Spleen (tissue), 13 donors: ENCODE results near the gene PSPC1. TPM values are rescaled to one million over a fixed set of nuclear protein-coding genes. Genes with fewer than 3 reads are reported as not detected.
"Not testable (repeated sequence)": the region's sequence is repeated elsewhere in the genome, so short reads cannot be mapped to it uniquely, and the experiment has no call there.

Experiments
- DNase-seq: peaks from one replicate; pipeline ENCODE4 v3.0.0-alpha.2; 2020
- H3K27ac ChIP-seq, 8 donors: fragments of 200-600 bp; sonication (generic) in 7 of 8; 1 replicate in 4 of 8; 2 replicates in 4 of 8; pipeline versions ENCODE4 v1.5.0 to v1.8.0; 2016 to 2021; ENCODE audit warnings: inconsistent platforms in 4 of 8, mild to moderate bottlenecking in 4 of 8, moderate library complexity in 1 of 8
- H3K27me3 ChIP-seq, 7 donors: fragments of 200-600 bp; sonication (generic) in 6 of 7; replicated peaks in 1 of 7; 1 replicate in 4 of 7; 2 replicates in 3 of 7; pipeline versions ENCODE4 v1.5.0 to v1.8.0; 2016 to 2021; ENCODE audit warnings: inconsistent platforms in 3 of 7, mild to moderate bottlenecking in 1 of 7
- H3K36me3 ChIP-seq, 6 donors: fragments of 200-600 bp; sonication (generic) in 5 of 6; 1 replicate in 4 of 6; 2 replicates in 2 of 6; pipeline versions ENCODE4 v1.5.0 to v1.8.0; 2016 to 2021; ENCODE audit warnings: inconsistent platforms in 2 of 6
- H3K4me1 ChIP-seq, 6 donors: fragments of 200-600 bp; sonication (generic) in 5 of 6; 1 replicate in 3 of 6; 2 replicates in 3 of 6; pipeline versions ENCODE4 v1.5.0 to v1.8.0; 2016 to 2021; ENCODE audit warnings: inconsistent platforms in 3 of 6
- H3K4me3 ChIP-seq, 8 donors: fragments of 200-600 bp; sonication (generic) in 7 of 8; 1 replicate in 4 of 8; 2 replicates in 4 of 8; pipeline versions ENCODE4 v1.5.0 to v1.8.0; 2016 to 2021; ENCODE audit warnings: inconsistent platforms in 4 of 8, mild to moderate bottlenecking in 4 of 8, moderate library complexity in 2 of 8
- H3K9me3 ChIP-seq, 8 donors: fragments of 200-600 bp; sonication (generic) in 7 of 8; 1 replicate in 4 of 8; 2 replicates in 4 of 8; pipeline versions ENCODE4 v1.5.0 to v1.8.0; 2016 to 2021; ENCODE audit warnings: inconsistent platforms in 4 of 8
- POLR2A ChIP-seq, 3 donors: fragments of 450-650 bp; IDR thresholded peaks; one replicate each; pipeline ENCODE4 v1.5.1; 2017; ENCODE audit warnings: antibody characterized with exemption in 3 of 3, mild to moderate bottlenecking in 1 of 3
- POLR2AphosphoS5 ChIP-seq, 3 donors: sonication (generic); formaldehyde crosslinking; IDR thresholded peaks; one replicate each; pipeline ENCODE4 v1.5.1; 2017; ENCODE audit warnings: antibody characterized with exemption in 3 of 3
- WGBS, 5 donors: extraction: QIAGEN DNeasy Blood & Tissue Kit in 3 of 5; methylation state at CpG; one replicate each; pipeline versions ENCODE4 v1.1.5 to v1.1.7; 2013 to 2018; 5-methylcytosine and 5-hydroxymethylcytosine counted together
- intact Hi-C: fragments of 100-400 bp; cut with DNase I; formaldehyde crosslinking; loops from one replicate; pipeline ENCODE4 v1.15.0; 2023; ENCODE audit warnings: low total_unique reads
- long read RNA-seq, 2 donors: transcript quantifications; one replicate each; lab custom pipeline, GENCODE V29; 2026
- polyA plus RNA-seq, 3 donors: library from polyadenylated mRNA; stranded (reverse); fragments of 200-250 nt; gene quantifications; one replicate each; pipeline ENCODE4 v1.2.1, GENCODE V29; 2013
- total RNA-seq, 7 donors: library from RNA; depleted of rRNA in 3 of 7; stranded (reverse); fragments of >200 nt in 3 of 7; fragmentation: NEBNext Ultra II Directional in 4 of 7; extraction: Animal tissue kit (Norgen Biotek cat#: 25700) in 4 of 7; gene quantifications; one replicate each; pipeline versions ENCODE4 v1.1.0 to v1.2.1, GENCODE V29; 2016 to 2021
- TF ChIP-seq, protein P1 (sequence below), 11 experiments: fragments of 200-600 bp in 7 of 11; fragments of 450-650 bp in 4 of 11; sonication (generic) in 4 of 11; IDR thresholded peaks in 8 of 11; conservative IDR thresholded peaks in 3 of 11; 1 replicate in 7 of 11; 2 replicates in 4 of 11; pipeline versions ENCODE4 v1.4.0 to v1.8.0; 2016 to 2021; ENCODE audit warnings: antibody characterized with exemption in 11 of 11, inconsistent platforms in 4 of 11, mild to moderate bottlenecking in 1 of 11
- donor health status: healthy with polysubstance abuse.
- donor health status: DM: no; HTN: no; CAD: no; lungs with moderate emphysema.
- donor health status: DM: no; HTN: no; CAD: no.
- donor health status: Bipolar disorder and iron deficiency.
- donor health status: healthy.
- donor health status: DM: no; HTN: no; CAD: no.
- donor health status: DM: yes; HTN: yes; CAD: no.

PSPC1 gene, protein sequence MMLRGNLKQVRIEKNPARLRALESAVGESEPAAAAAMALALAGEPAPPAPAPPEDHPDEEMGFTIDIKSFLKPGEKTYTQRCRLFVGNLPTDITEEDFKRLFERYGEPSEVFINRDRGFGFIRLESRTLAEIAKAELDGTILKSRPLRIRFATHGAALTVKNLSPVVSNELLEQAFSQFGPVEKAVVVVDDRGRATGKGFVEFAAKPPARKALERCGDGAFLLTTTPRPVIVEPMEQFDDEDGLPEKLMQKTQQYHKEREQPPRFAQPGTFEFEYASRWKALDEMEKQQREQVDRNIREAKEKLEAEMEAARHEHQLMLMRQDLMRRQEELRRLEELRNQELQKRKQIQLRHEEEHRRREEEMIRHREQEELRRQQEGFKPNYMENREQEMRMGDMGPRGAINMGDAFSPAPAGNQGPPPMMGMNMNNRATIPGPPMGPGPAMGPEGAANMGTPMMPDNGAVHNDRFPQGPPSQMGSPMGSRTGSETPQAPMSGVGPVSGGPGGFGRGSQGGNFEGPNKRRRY
- total RNA-seq (10 to 100 TPM; 52.9 to 79.8 (median 64.5) TPM), polyA plus RNA-seq (10 to 100 TPM; 32.7 to 52.5 (median 39.5) TPM)
- long read RNA-seq, donor 1, transcript PSPC1-201 (9 exons, 2,407 nt): major isoform, 7 of 32 reads
- long read RNA-seq, donor 1, partial matches to known transcripts: 21 of 32 reads
- long read RNA-seq, donor 1, other reads (novel, unspliced or antisense): 0 of 32 reads
- long read RNA-seq, donor 2, transcript PSPC1-204 (8 exons, 1,709 nt): major isoform, 7 of 14 reads
- long read RNA-seq, donor 2, transcript PSPC1-201 (9 exons, 2,407 nt): minor isoform, 5 of 14 reads
- long read RNA-seq, donor 2, partial matches to known transcripts: 0 of 14 reads
- long read RNA-seq, donor 2, other reads (novel, unspliced or antisense): 0 of 14 reads

DNA sequence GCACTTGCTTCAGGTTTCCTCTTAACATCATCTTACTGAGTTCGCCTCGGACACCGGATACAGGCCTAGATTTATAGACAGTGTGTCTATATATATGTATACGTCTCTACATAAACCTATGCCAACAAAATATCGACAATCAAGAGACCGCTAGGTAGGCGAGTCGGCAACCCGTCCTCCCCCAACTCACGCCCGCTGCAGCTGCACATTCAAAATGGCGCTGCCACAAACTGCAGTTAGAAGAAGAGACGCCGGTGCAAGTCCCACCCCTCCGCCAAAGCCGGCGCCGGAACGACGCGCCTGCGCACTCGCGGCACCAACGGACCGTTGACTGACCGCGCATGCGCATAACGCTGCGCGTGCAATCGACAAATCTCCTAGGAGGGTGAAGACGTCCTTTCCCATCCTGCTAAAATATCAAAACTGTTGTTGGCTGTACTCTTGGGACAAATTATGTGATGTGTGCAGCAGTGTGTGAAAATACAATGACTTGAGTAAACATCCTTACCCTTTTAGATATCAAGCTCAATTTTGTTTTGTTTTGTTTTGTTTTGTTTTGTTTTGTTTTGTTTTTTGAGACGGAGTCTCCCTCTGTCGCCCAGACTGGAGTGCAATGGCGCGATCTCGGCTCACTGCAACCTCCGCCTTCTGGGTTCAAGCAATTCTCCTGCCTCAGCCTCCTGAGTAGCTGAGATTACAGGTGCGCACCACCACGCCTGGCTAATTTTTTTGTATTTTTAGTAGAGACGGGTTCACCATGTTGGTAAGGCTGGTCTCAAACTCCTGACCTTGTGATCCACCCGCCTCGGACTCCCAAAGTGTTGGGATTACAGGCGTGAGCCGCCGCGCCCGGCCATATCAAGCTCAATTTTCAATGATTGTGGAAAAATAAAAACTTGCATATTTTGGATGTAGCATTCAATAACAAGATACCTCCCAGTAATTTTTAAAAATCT, at the start of gene PSPC1:
TSS of gene PSPC1 (minus strand) at position 219 of the 956 bp plus-strand sequence. CDS start at position 31, 188 bp downstream.
- Histone ChIP-seq H3K4me1 (peaks cover 0 to 24% (median 13%) of the 10 kb centered on the region in 6 donors), H3K4me3 (peak within 1 kb of the TSS; percentile 58 to 90 (median 80)), H3K27ac (peak within 1 kb of the TSS; percentile 87 to 98 (median 96))
- not testable (repeated sequence) for H3K9me3 ChIP-seq, H3K36me3 ChIP-seq, H3K27me3 ChIP-seq
- peak; percentile 99 for DNase-seq
- intact Hi-C loops: loop anchor here (5.0 kb wide), 1 partner anchor 79 kb away; the partner anchor contains the start of gene ZMYM5
- peak; percentile 94 to 97 (median 95) for TF ChIP-seq POLR2AphosphoS5 (IDR thresholded peaks at IDR 0.05)
- TF ChIP-seq, protein P1, sequence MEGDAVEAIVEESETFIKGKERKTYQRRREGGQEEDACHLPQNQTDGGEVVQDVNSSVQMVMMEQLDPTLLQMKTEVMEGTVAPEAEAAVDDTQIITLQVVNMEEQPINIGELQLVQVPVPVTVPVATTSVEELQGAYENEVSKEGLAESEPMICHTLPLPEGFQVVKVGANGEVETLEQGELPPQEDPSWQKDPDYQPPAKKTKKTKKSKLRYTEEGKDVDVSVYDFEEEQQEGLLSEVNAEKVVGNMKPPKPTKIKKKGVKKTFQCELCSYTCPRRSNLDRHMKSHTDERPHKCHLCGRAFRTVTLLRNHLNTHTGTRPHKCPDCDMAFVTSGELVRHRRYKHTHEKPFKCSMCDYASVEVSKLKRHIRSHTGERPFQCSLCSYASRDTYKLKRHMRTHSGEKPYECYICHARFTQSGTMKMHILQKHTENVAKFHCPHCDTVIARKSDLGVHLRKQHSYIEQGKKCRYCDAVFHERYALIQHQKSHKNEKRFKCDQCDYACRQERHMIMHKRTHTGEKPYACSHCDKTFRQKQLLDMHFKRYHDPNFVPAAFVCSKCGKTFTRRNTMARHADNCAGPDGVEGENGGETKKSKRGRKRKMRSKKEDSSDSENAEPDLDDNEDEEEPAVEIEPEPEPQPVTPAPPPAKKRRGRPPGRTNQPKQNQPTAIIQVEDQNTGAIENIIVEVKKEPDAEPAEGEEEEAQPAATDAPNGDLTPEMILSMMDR (IDR thresholded peaks at IDR 0.05 in 8 of 11, conservative IDR thresholded peaks at IDR 0.05 in 3 of 11): peak in 2 of 11 experiments; percentile 18 to 43
- TF ChIP-seq POLR2A (IDR thresholded peaks at IDR 0.05): peak; percentile 40 to 86 (median 71)
- 19 to 22% (median 20%) methylated on average over 50 of the region's 50 CpGs for WGBS, 5 donors

DNA sequence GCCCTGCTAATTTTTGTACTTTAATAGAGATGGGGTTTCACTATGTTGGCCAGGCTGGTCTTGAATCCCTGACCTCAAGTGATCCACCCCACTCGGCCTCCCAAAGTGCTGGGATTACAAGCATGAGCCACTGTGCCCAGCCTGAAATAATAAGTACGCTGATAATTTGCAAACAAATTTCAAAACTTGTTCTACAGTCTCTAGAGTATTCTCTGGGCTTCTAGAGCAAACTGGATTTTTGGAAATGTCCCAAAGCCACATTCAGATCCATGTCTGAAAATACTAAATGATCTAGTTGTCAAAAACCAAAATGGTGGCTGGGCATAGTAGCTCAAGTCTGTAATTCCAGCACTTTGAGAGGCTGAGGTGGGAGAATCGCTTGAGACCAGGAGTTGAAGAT, 39.9 kb upstream of the PSPC1 start:
- no peaks in the 10 kb centered on the region for H3K4me1 ChIP-seq
- TF ChIP-seq, protein P1 (IDR thresholded peaks at IDR 0.05 in 8 of 11, conservative IDR thresholded peaks at IDR 0.05 in 3 of 11): no peak
- TF ChIP-seq POLR2AphosphoS5 (IDR thresholded peaks at IDR 0.05) (no peak), POLR2A (IDR thresholded peaks at IDR 0.05) (no peak)
- no peaks in the 10 kb centered on the region for H3K9me3 ChIP-seq
- H3K36me3 ChIP-seq: peaks cover 0 to 98% (median 37%) of the 10 kb centered on the region in 6 donors
- no peak overlapping the region for H3K4me3 ChIP-seq
- no peaks in the 10 kb centered on the region for H3K27me3 ChIP-seq
- 93 to 99% (median 95%) methylated on average over 3 of the region's 3 CpGs for WGBS, 5 donors
- H3K27ac ChIP-seq: no peak overlapping the region
- no peak for DNase-seq
- intact Hi-C loops: no loop called here

DNA sequence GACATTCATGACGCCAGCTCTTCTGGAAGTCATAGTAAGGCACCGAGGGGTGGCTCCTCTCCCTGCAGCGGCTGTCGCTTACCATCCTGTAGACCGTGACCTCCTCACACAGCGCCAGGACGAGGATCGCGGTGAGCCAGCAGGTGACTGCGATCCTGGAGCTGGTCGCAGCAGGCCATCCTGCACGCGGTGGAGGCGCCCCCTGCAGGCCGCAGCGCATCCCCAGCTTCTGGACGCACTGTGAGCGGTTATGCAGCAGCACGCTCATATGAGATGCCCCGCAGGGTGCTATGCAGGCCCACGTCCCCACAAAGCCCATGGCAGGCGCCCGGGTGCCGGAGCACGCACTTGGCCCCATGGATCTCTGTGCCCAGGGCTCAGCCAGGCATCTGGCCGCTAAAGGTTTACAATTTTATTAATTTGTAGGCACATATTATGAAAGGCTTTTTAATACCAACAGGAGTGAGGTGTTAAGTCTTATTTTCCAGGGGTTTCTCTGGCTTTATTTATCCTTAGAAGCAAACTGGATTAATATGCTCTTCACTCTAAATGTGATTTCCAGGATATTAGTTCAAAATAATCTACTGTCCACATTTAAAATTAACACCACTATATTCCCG, 35.6 kb upstream of the PSPC1 start:
- DNase-seq: peak; percentile 89
- H3K9me3 ChIP-seq: no peaks in the 10 kb centered on the region
- intact Hi-C loops: no loop called here
- H3K27ac ChIP-seq: no peak overlapping the region
- H3K4me3 ChIP-seq: no peak overlapping the region
- 79 to 96% (median 89%) methylated on average over 13 to 27 of the region's 27 CpGs for WGBS, 5 donors
- H3K27me3 ChIP-seq: no peaks in the 10 kb centered on the region
- peak in 2 of 3 donors; percentile 37 to 74 for TF ChIP-seq POLR2AphosphoS5 (IDR thresholded peaks at IDR 0.05)
- TF ChIP-seq, protein P1 (IDR thresholded peaks at IDR 0.05 in 8 of 11, conservative IDR thresholded peaks at IDR 0.05 in 3 of 11): peak in 6 of 11 experiments; percentile 30 to 61 (median 52)
- no peak for TF ChIP-seq POLR2A (IDR thresholded peaks at IDR 0.05)
- H3K4me1 ChIP-seq: no peaks in the 10 kb centered on the region
- H3K36me3 ChIP-seq: peaks cover 0 to 79% (median 19%) of the 10 kb centered on the region in 6 donors
